Gastroesophageal sphincter (tissue), 3 donors: ENCODE results near the gene UBQLNL.

ENCODE experiments used
- EP300 ChIP-seq: sonication (generic); formaldehyde crosslinking; IDR thresholded peaks from one replicate; pipeline ENCODE4 v1.6.1; 2017; ENCODE audit warnings: antibody characterized with exemption, mild to moderate bottlenecking
- POLR2A ChIP-seq, 2 donors: fragments of 450-650 bp; IDR thresholded peaks; one replicate each; pipeline ENCODE4 v1.6.1; 2017; ENCODE audit warnings: antibody characterized with exemption in 2 of 2, mild to moderate bottlenecking in 2 of 2, moderate library complexity in 1 of 2
- POLR2AphosphoS5 ChIP-seq: sonication (generic); formaldehyde crosslinking; IDR thresholded peaks from one replicate; pipeline ENCODE4 v1.6.1; 2017; ENCODE audit warnings: antibody characterized with exemption
- TF ChIP-seq, protein P1 (sequence below), 4 experiments: fragments of 200-600 bp in 2 of 4; fragments of 450-650 bp in 2 of 4; sonication (generic) in 1 of 4; IDR thresholded peaks; one replicate each; pipeline ENCODE4 v1.5.1; 2017 to 2019; ENCODE audit warnings: antibody characterized with exemption in 4 of 4, mild to moderate bottlenecking in 2 of 4, moderate library complexity in 2 of 4

GRCh38 chr11:5505363-5506048, 11.0 kb downstream of the UBQLNL start:
- TF ChIP-seq, protein P1, sequence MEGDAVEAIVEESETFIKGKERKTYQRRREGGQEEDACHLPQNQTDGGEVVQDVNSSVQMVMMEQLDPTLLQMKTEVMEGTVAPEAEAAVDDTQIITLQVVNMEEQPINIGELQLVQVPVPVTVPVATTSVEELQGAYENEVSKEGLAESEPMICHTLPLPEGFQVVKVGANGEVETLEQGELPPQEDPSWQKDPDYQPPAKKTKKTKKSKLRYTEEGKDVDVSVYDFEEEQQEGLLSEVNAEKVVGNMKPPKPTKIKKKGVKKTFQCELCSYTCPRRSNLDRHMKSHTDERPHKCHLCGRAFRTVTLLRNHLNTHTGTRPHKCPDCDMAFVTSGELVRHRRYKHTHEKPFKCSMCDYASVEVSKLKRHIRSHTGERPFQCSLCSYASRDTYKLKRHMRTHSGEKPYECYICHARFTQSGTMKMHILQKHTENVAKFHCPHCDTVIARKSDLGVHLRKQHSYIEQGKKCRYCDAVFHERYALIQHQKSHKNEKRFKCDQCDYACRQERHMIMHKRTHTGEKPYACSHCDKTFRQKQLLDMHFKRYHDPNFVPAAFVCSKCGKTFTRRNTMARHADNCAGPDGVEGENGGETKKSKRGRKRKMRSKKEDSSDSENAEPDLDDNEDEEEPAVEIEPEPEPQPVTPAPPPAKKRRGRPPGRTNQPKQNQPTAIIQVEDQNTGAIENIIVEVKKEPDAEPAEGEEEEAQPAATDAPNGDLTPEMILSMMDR (IDR thresholded peaks at IDR 0.05) = no peak
- TF ChIP-seq POLR2AphosphoS5 (no peak), EP300 (no peak), POLR2A (IDR thresholded peaks at IDR 0.05) (no peak)
